HG03095 (cell line): ENCODE data around the gene OPHN1.
A peak's percentile ranks its signal among the peaks of the same experiment; 100 is the strongest.
"Not testable (repeated sequence)": the region's sequence is repeated elsewhere in the genome, so short reads cannot be mapped to it uniquely, and the experiment has no call there.

Source experiments
- ATAC-seq: cut with Tn5 transposase; IDR thresholded peaks from one replicate; pipeline ENCODE4 v1.9.1; 2021; ENCODE audit warnings: moderate library complexity; ENCODE audit not compliant: unreplicated experiment

OPHN1 gene

GRCh38 chrX:68424719-68425118 lies 8.6 kb downstream of the OPHN1 start:
- ATAC-seq: no peak

- no peak for ATAC-seq
These were observed 10.8 kb downstream of the OPHN1 start for GRCh38 chrX:68422478-68422877.

GRCh38 chrX:68421636-68422035 lies 11.7 kb downstream of the OPHN1 start:
- ATAC-seq: no peak

- ATAC-seq: no peak
These were observed 12.7 kb downstream of the OPHN1 start for GRCh38 chrX:68420559-68420958.

- ATAC-seq: peak; percentile 54
These were observed 13.3 kb downstream of the OPHN1 start for GRCh38 chrX:68419975-68420374.

- no peak for ATAC-seq
These were observed 15.6 kb downstream of the OPHN1 start for GRCh38 chrX:68417651-68418050.

DNA sequence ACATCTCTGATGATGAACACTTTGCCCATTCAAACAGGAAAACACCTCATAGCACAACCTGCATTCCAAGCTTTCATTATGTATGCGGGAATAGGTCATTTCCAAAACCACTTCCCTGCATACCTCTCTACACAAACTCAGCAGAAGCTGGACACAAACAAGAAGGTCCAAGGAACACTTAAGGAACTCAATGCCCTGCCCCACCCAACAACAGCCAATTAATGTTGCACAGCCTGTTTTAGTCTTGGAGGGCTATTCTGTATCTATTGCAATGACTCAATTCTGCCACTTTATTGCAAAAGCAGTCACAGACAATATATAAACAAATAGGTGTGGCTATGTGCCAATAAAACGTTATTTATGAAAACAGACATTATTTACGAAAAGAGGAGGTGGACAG lies 16.7 kb downstream of the OPHN1 start:
- no peak for ATAC-seq

DNA sequence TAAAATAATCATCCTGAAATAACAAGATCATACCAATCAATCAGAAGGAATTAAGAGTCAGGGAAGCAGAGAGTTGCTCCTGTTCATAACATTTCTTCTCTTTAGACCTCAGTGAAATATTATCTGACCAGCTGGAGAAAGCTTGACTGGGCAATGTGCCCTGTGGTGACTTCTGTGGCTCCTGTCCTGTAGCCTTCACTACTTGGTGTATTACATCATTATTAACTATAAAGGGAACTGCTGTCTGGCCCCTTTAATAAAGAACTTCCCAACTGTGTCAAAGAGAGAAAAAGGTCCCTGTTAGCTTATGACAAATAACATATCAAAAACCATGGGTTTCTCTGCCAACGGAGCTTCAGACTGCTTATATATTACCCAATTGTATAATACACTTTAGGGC lies 18.0 kb downstream of the OPHN1 start:
- no peak for ATAC-seq

DNA sequence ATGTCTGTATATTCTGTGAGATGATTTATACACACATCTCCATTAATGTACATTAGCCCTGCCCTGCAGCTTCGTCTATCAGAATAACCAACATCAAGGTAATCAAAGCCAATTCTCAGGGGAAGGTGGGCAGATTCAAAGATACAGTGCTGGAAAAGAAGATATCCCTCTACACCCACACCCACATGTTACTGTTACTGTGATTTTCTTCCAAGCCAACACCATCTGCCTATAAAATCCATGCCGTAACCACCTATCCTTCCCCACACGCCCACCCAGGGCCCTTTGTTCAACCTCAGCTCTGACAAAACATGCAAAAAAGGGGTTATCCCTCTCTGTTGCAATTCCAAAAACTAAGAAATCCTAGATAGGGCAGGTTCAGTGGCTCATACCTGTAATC lies 20.0 kb downstream of the OPHN1 start:
- ATAC-seq: no peak

- no peak for ATAC-seq
These were observed 21.6 kb downstream of the OPHN1 start for GRCh38 chrX:68411729-68412128.

- no peak for ATAC-seq
These were observed 24.1 kb downstream of the OPHN1 start for GRCh38 chrX:68409194-68409593.

DNA sequence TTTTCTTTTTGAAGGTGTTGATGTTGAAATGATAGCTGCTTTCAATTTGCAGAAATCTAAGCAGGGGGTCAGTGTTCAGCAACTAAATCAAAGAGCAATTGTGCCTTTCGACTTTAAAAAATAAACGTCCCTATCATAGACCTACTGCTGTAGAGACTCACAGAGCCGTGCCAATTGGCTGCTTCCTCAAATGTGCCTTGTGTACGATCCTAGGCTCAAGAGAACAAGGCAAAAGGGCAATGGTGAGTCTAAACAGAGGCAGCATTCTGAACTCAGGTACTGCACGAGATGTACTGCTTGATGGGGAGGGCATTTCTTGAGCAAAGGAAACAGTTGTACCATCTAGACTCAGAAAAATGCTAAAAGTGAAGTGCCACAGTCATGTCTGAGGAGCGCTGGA lies 29.8 kb downstream of the OPHN1 start:
- no peak for ATAC-seq

GRCh38 chrX:68403038-68403437 lies 30.3 kb downstream of the OPHN1 start:
- no peak for ATAC-seq

GRCh38 chrX:68402094-68402493 lies 31.2 kb downstream of the OPHN1 start:
- ATAC-seq: no peak

DNA sequence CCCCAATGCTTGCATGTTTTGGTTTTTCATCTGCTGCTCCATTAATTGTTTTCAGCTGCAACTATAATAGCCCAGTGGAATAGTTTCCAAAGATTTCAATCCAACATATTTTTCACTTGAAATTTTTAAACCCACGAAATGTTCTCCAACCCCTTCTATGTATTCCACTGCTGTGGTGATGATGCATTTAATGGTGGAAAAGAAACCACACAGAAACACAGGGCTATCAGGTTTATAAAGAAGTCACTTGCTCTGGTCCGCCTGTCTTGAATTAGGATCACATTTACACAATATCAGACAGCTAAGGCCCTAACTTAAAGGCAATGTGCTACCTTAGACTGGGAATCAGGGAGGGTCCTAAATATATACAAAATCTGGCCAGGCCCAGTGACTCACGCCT lies 35.0 kb downstream of the OPHN1 start:
- no peak for ATAC-seq

DNA sequence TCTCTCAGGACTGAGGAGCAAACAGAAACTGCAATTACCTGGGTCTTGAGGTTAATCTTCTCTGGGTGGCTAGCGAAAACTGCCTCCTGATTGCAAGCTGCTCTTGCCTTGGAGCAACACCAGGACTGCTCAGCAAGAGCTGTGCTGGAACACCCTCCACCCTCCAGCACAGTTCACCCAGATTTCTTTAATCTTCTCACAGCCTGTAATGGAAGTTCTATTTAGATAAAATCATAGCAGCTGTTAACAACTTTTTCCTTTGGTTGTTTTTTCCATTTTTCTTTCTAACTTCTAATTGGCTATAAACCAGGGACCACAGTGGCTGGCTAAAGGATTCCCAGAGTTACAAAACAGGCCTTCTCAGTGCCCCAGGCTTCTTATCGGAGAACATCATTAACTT lies 36.3 kb downstream of the OPHN1 start:
- no peak for ATAC-seq

- ATAC-seq: not testable (repeated sequence)
These were observed 43.8 kb downstream of the OPHN1 start for GRCh38 chrX:68389419-68389960.

DNA sequence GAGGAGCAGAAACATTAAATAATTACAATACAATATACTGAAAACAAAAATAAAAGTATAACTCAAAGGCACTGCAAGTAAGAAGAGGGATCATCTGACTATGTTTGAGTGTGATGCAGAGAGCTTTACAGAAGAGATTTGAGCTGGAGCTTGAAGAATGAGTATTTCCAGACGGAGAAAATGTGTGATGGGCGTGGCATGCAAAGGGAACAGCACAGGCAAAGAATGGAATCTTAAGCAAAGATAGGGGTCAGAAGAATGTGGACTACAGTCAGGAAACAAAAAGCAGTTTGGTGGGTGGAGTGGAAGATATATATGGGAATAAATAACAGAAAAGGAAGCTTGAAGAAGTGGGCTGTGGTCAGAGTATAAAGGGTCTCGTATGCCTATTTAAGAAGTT lies 45.5 kb downstream of the OPHN1 start:
- ATAC-seq: no peak

GRCh38 chrX:68383540-68383939 lies 49.8 kb downstream of the OPHN1 start:
- ATAC-seq: no peak

- not testable (repeated sequence) for ATAC-seq
These were observed 55.7 kb downstream of the OPHN1 start for GRCh38 chrX:68377579-68377978.

DNA sequence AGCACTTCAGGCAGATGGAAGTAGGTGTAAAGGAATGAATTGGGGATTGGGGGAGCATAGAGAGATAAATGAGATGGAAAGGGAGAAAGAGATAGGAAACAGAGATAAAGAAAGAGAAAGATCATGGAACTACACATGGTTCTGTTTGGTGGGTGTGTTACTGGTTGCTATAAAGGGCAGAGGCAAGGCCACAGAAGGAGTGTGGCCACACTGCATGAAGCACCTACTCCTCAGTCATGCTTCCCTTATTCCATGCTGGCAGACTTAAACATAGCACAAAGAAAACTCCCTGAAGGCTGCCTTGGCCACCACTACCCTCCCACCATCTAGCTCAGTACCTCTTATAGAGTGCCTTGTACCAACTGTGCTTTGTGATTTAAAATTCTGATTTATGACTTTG lies 56.9 kb downstream of the OPHN1 start:
- no peak for ATAC-seq

DNA sequence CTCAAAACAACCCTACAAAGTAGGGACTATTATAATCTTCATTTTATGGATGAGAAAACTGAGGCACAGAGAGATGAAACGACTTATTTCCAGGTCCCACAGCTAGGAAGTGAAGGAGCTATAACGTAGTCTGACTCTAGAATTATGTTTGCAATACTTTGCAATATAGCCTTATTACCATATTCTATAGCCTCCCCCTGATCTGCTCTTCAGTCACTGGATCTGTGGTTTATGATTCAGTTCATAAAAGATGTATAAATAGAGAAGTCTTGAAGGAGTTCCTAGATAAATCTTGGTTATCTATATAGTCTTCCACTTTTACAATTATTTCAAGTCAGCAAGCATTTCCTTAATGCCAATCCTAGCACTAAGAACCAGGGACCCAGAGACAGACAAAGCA lies 57.5 kb downstream of the OPHN1 start:
- no peak for ATAC-seq

DNA sequence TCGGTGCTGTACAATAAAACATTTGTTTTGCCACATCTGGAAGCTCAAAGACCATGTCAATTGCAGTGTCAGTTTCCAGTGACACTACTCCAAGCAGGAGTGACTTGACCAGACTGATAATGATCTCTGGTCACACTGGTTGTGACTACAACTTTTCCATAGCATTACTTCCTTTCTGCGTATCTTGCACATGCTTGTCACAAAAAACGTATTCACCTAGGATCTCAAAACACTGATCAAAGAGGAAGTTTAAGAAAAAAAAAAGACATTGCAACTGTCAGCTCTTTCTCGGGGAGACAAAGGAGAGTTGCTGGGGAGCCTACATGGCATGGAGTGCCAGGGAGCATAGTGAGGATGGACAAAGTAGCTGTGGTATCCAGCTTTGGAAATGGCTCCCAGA lies 60.6 kb downstream of the OPHN1 start:
- ATAC-seq: no peak

GRCh38 chrX:68369559-68369958 lies 63.7 kb downstream of the OPHN1 start:
- no peak for ATAC-seq
